GM04503 (cell line): ENCODE results near the gene USP9X.
"Not testable (repeated sequence)": the region's sequence is repeated elsewhere in the genome, so short reads cannot be mapped to it uniquely, and the experiment has no call there.

ENCODE experiments used
- DNase-seq: peaks from one replicate; pipeline ENCODE4 v3.0.0-alpha.2; 2012; ENCODE audit warnings: low read depth

USP9X gene

GRCh38 chrX:41198410-41198809, 113.2 kb downstream of the USP9X start:
- DNase-seq = no peak

- no peak for DNase-seq
Measured at GRCh38 chrX:41200785-41201184, 115.5 kb downstream of the USP9X start.

GRCh38 chrX:41209853-41210252, 124.6 kb downstream of the USP9X start:
- no peak for DNase-seq

- no peak for DNase-seq
Measured at GRCh38 chrX:41224605-41225004, 139.4 kb downstream of the USP9X start.

- no peak for DNase-seq
Measured at GRCh38 chrX:41233988-41234387, 148.7 kb downstream of the USP9X start.

- DNase-seq = not testable (repeated sequence)
Measured at GRCh38 chrX:41234471-41234870, 149.2 kb downstream of the USP9X start.

GRCh38 chrX:41234962-41235361, 149.7 kb downstream of the USP9X start:
- DNase-seq = no peak

GRCh38 chrX:41236629-41237028, 151.4 kb downstream of the USP9X start:
- no peak for DNase-seq

GRCh38 chrX:41240509-41240908, 155.3 kb downstream of the USP9X start:
- no peak for DNase-seq

GRCh38 chrX:41241962-41242361, 156.7 kb downstream of the USP9X start:
- DNase-seq = no peak

- peak; percentile 93 for DNase-seq
Measured at GRCh38 chrX:41245641-41246040, 160.4 kb downstream of the USP9X start.

- no peak for DNase-seq
Measured at GRCh38 chrX:41250867-41251266, 165.6 kb downstream of the USP9X start.

GRCh38 chrX:41257801-41258200, 172.6 kb downstream of the USP9X start:
- no peak for DNase-seq

- DNase-seq = no peak
Measured at GRCh38 chrX:41258226-41258625, 173.0 kb downstream of the USP9X start.

GRCh38 chrX:41258871-41259270, 173.6 kb downstream of the USP9X start:
- DNase-seq = no peak

GRCh38 chrX:41259516-41259915, 174.3 kb downstream of the USP9X start:
- no peak for DNase-seq

GRCh38 chrX:41265615-41266014, 180.4 kb downstream of the USP9X start:
- no peak for DNase-seq

GRCh38 chrX:41273638-41274037, 188.4 kb downstream of the USP9X start:
- DNase-seq = no peak

- no peak for DNase-seq
Measured at GRCh38 chrX:41275661-41276609, 190.7 kb downstream of the USP9X start.

- no peak for DNase-seq
Measured at GRCh38 chrX:41276661-41277506, 191.6 kb downstream of the USP9X start.

- DNase-seq = not testable (repeated sequence)
Measured at GRCh38 chrX:41282307-41282706, 197.1 kb downstream of the USP9X start.

- DNase-seq = not testable (repeated sequence)
Measured at GRCh38 chrX:41285928-41286327, 200.7 kb downstream of the USP9X start.
